DOHH2 (cell line): ENCODE measurements around the gene OLAH.
"Not testable (repeated sequence)": the region's sequence is repeated elsewhere in the genome, so short reads cannot be mapped to it uniquely, and the experiment has no call there.

Source experiments
- H3F3A ChIP-seq: fragments of 200-600 bp; sonication (generic), shearing (Covaris generic); 2 replicates; pipeline ENCODE4 v1.6.0; 2016; ENCODE audit warnings: antibody characterized with exemption, mild to moderate bottlenecking; ENCODE audit not compliant: control insufficient read depth, insufficient read depth
- H3K27ac ChIP-seq: fragments of 200-600 bp; sonication (generic); 2 replicates; pipeline ENCODE4 v1.5.1; 2014; ENCODE audit warnings: low read depth, mild to moderate bottlenecking, low read length, moderate library complexity
- H3K27me3 ChIP-seq: fragments of 200-600 bp; sonication (generic); 2 replicates; pipeline ENCODE4 v1.6.1; 2014; ENCODE audit warnings: mild to moderate bottlenecking, low read length, mixed read lengths; ENCODE audit not compliant: control insufficient read depth
- H3K36me3 ChIP-seq: fragments of 200-600 bp; sonication (generic); 2 replicates; pipeline ENCODE4 v1.6.1; 2014; ENCODE audit warnings: mild to moderate bottlenecking, low read length, moderate library complexity, mixed read lengths; ENCODE audit not compliant: control insufficient read depth
- H3K4me1 ChIP-seq: fragments of 200-600 bp; sonication (generic); 2 replicates; pipeline ENCODE4 v1.6.1; 2014; ENCODE audit warnings: mild to moderate bottlenecking, low read length, mixed read lengths; ENCODE audit not compliant: control insufficient read depth
- H3K4me2 ChIP-seq: fragments of 200-600 bp; sonication (generic); 2 replicates; pipeline ENCODE4 v1.6.0; 2014; ENCODE audit warnings: mild to moderate bottlenecking, low read length, moderate library complexity
- H3K4me3 ChIP-seq: fragments of 200-600 bp; sonication (generic); 2 replicates; pipeline ENCODE4 v1.5.1; 2014; ENCODE audit warnings: mild to moderate bottlenecking, low read length, mixed read lengths
- H3K79me2 ChIP-seq: fragments of 200-600 bp; sonication (generic); 2 replicates; pipeline ENCODE4 v1.6.1; 2014; ENCODE audit warnings: mild to moderate bottlenecking, low read length, mixed read lengths; ENCODE audit not compliant: control insufficient read depth
- H3K9me2 ChIP-seq: fragments of 200-600 bp; sonication (generic); replicated peaks from 2 replicates; pipeline ENCODE4 v1.6.1; 2014; ENCODE audit warnings: mild to moderate bottlenecking, low read length, mixed read lengths; ENCODE audit not compliant: control insufficient read depth
- H3K9me3 ChIP-seq: fragments of 200-600 bp; sonication (generic); 2 replicates; pipeline ENCODE4 v1.6.1; 2014; ENCODE audit warnings: antibody characterized with exemption, low read length, mixed read lengths; ENCODE audit not compliant: control insufficient read depth, insufficient read depth
- H4K20me1 ChIP-seq: fragments of 200-600 bp; sonication (generic); 2 replicates; pipeline ENCODE4 v1.6.0; 2014; ENCODE audit warnings: low read depth, mild to moderate bottlenecking, antibody characterized with exemption, low read length, moderate library complexity; ENCODE audit not compliant: control insufficient read depth, insufficient read depth
- CTCF ChIP-seq: fragments of 200-600 bp; sonication (generic); IDR thresholded peaks from one replicate; pipeline ENCODE4 v1.5.1; 2014; ENCODE audit warnings: antibody characterized with exemption, mild to moderate bottlenecking, low read depth, low read length; ENCODE audit not compliant: poor library complexity, severe bottlenecking
- EZH2phosphoT487 ChIP-seq: fragments of 200-600 bp; sonication (generic); IDR thresholded peaks from 2 replicates; pipeline ENCODE4 v1.6.1; 2017; ENCODE audit warnings: borderline replicate concordance, mild to moderate bottlenecking, antibody characterized with exemption, low read length, moderate library complexity, mixed read lengths

OLAH gene

GRCh38 chr10:15024017-15025004 is 19.4 kb upstream of the OLAH start:
- not testable (repeated sequence) for H3K4me2 ChIP-seq, H3K27me3 ChIP-seq, H3K4me1 ChIP-seq

GRCh38 chr10:15025040-15025439 is 18.7 kb upstream of the OLAH start:
- not testable (repeated sequence) for H3K9me3 ChIP-seq, H3K27ac ChIP-seq, H3K4me1 ChIP-seq, H3K9me2 ChIP-seq, H4K20me1 ChIP-seq, H3K79me2 ChIP-seq, H3K4me2 ChIP-seq, H3F3A ChIP-seq, H3K27me3 ChIP-seq, H3K36me3 ChIP-seq, H3K4me3 ChIP-seq

More at GRCh38 chr10:15024017-15025004, 19.4 kb upstream of the OLAH start:
- H3K36me3 ChIP-seq, H3K9me2 ChIP-seq, H3K4me3 ChIP-seq, H3F3A ChIP-seq, H3K9me3 ChIP-seq, H3K79me2 ChIP-seq, H4K20me1 ChIP-seq, H3K27ac ChIP-seq: not testable (repeated sequence)

GRCh38 chr10:15027741-15028140 is 16.0 kb upstream of the OLAH start:
- Histone ChIP-seq H3K27ac (no peak overlapping the region), H3K4me3 (no peak overlapping the region), H3K9me3 (no peaks in the 10 kb centered on the region), H3K79me2 (no peaks in the 10 kb centered on the region), H3K36me3 (no peaks in the 10 kb centered on the region), H3K9me2 (no peaks in the 10 kb centered on the region), H3K27me3 (no peaks in the 10 kb centered on the region), H3F3A (no peaks in the 10 kb centered on the region), H3K4me1 (no peaks in the 10 kb centered on the region), H4K20me1 (no peaks in the 10 kb centered on the region), H3K4me2 (no peak overlapping the region)
- TF ChIP-seq CTCF (no peak), EZH2phosphoT487 (no peak)

GRCh38 chr10:15035385-15036301 is 8.1 kb upstream of the OLAH start:
- Histone ChIP-seq H3K79me2 (no peaks in the 10 kb centered on the region), H3K27me3 (no peaks in the 10 kb centered on the region), H3K9me3 (no peaks in the 10 kb centered on the region), H3K36me3 (no peaks in the 10 kb centered on the region), H3K4me1 (no peaks in the 10 kb centered on the region), H3F3A (no peaks in the 10 kb centered on the region), H3K4me3 (no peak overlapping the region), H3K27ac (no peak overlapping the region), H3K4me2 (no peak overlapping the region), H3K9me2 (no peaks in the 10 kb centered on the region), H4K20me1 (no peaks in the 10 kb centered on the region)
- no peak for TF ChIP-seq EZH2phosphoT487
- no peak for TF ChIP-seq CTCF
